ENCODE results near the gene HEMK1.

The HEMK1 gene

DNA sequence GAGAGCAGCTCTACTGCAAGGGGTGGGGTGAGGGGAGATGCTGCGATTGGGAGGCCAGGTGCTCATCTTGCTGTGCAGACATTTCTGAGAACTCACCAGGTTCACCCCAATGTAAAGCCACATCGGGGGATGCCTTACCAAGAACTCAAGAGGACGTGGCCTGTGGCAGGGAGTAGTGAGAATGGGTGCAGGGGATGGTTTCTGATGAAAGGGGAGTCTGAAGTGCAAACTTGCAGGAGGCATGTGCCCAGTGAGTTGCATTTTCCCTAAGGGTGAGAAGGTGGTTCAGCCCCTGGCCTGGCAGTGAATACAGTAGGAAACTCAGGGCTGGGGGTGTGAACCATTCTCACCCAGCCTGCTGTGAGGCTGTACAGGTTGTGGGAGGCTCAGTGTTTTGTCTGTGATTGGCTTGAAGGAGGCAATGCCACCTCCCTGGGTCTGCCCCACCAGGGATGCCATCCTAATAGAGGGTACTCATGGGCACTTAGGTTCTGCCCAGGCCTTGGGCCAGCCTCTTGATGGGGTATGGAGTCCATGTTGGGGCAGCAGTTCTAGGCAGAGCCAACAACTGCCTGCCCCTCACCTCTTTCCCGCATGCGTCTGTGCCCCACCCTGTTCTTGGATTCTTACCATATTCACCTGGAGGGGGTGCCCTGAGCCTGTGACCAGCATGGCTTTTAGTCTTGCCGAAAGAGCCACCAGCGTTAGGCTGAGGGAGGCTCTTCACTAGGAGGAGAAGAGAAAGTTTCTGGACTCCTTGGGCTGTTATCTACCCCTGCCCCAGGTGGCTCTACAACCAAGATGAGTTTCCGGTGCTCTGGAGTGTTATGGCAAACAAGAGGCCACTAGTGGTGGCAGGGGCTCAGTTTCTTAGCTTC, 4.5 kb downstream of the HEMK1 start:
- no peak for DNase-seq (ENCODE audit: low spot score)

DNA sequence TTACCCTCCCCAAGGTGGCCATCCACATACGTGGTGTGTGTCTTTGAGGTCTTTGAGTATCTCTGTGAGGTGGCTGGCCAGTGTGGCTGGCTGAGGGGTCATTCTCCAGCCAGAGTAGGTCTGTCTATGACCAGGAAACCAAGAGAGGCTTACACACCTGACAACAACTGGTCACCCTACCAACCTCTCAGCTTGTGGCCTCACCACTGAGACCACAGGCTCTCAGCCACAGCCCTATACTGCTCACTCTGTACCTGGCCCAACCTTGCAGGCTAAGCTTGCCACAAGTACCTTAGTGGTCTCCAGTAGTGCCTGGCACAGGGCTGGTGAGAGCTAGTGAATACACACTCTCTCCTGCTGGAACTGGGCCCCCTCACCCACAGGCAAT, 5.1 kb downstream of the HEMK1 start:
- no peak for DNase-seq (ENCODE audit: low spot score)

DNA sequence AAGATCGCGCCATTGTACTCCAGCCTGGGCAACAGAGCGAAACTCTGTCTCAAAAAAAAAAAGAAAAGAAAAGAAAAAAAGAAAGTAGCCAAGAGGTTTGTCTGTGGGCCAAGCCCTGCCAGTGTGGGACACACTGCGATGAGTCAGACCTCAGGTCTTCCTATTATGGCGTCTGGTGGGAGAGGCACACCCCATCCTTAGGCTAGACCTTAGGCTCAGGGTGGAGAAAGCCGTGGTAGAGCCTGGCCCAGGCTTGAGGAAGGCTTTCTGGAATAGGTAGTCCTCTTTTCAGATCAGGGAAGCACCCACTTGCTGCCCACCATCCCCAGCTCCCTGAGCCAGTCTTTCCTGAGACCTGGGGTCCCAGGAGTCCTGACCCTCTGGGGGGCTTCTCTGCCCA, 6.0 kb downstream of the HEMK1 start:
- no peak for DNase-seq (ENCODE audit: low spot score)

DNA sequence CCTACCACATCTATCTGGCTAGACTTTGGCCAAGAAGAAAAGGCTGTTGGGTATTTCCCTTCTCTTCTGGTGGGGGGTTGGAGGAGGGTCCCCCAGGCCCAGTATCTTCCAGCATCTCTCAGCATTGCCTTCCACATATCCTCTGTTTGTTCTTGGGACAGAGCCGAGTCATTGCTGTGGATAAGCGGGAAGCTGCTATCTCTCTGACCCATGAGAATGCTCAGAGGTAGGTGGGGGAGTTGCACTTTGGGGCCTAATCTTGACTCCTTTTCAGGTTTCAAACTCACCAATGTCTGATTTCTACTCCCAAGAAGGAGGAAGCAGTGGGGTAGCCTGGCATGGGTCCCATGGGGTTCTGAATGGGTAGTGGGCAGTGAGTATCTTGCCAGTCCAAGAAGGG, 8.0 kb downstream of the HEMK1 start:
- no peak for DNase-seq (ENCODE audit: low spot score)

DNA sequence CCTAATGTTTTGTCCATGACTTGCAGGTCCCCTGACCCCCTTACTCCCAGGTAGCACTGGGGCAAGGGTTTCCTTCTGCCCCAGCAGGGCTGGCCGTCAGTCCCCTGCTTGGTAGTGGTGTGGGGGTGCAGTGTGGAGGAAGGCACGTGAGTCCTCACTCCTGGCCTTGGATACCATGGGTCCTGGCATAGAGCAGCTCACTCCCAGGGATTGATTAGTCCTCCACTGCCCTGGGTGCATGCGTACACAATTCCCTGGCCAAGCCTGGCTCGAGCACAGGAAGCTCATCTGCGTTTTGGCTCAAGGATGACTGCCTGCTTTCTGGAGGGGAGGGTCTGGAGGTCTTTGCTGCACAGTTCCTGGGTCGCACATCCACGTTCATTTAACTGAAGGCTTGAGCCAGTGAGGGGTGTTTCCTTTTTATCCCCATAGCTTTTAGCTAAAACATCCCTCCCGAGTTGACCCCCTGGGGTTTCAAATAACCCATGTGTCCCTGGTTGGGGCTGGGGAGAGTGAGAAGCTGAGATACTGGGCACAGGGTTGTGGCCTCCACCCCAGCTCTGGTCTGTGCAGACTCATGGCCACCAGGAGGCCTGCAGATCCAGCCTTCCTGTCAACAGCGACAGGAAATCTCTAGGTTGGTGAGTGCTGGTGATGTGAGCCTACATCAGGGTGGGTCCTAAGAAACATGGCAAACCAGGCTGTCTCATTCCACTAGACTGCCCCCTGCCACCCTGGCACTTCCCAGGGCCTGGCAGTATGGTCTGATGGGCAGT, 11.5 kb downstream of the HEMK1 start:
- no peak for DNase-seq (ENCODE audit: low spot score)

DNA sequence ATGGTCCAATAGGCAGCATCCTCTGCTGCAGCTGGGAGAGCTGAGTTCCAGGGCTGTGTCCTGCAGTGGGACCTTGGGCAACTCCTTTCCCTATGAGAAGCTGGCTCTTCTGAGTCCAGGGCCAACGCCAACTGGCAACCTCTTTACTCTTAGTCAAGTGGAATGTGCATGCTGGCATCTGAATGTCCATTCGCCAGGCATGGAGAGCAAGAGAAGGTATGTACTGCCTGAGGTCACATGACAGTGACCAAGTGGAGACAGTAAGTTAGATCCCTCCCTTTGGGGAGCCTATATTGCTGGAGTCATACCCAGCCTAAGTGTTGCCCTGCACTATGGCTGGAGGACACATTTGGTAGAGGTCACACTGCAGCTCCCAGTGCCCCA, 12.1 kb downstream of the HEMK1 start:
- DNase-seq (ENCODE audit: low spot score): no peak

DNA sequence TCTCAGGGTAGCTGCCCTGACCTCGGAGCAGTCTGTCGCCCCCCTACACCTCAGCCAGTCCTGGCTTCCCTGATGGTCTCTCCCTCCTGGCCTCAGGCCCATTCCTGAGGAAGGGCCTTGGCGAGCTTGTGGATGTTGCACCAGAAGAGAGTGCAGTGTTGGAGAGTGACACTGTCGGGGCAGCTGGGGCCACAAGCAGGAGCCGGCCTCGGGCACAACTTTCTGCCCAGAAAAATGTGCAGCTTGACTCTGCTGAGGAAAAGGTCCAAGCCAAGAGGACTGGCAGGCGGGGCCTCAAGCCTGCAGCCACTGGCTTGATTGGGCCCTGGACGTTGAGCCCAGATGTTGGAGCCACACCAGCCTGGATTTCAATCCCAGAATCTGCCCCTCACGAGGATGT, 12.8 kb downstream of the HEMK1 start:
- DNase-seq (ENCODE audit: low spot score): no peak

DNA sequence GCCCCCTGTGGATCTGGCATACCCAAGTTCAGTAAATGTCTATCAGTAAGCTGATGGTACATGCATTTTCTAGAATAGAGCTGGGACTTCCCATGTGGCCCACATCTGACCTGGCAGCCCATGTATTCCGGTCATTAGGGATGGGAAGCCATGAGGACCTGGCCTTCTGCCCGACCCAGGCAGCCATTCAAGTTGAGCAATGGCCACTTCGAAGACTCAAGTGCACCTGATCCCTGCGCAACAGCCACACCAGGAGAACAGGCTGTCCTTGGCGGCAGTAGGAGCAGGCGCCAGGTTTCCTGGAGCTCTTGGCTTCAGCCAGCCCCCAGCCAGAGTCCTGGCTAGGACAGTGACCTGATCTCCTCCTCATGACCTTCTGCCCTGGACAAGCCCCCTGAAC, 14.6 kb downstream of the HEMK1 start:
- no peak for DNase-seq (ENCODE audit: low spot score)

DNA sequence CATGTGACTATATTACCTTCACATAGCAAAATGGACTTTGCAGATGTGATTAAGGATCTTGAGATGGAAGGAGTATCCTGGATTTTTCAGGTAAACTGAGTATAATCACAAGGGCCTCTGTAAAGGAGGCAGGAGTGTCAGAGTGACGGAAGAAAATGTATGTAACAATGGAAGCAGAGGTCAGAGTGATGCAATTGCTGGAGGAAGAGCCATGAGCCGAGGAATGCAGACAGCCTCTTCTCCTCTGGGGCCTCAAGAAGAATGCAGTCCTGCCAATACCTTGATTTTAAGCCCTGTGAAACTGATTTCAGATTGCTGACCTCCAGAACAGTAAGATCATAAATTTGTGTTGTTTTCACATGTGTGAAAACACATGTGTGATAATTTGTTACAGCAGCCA, 15.1 kb downstream of the HEMK1 start:
- DNase-seq (ENCODE audit: low spot score): no peak

DNA sequence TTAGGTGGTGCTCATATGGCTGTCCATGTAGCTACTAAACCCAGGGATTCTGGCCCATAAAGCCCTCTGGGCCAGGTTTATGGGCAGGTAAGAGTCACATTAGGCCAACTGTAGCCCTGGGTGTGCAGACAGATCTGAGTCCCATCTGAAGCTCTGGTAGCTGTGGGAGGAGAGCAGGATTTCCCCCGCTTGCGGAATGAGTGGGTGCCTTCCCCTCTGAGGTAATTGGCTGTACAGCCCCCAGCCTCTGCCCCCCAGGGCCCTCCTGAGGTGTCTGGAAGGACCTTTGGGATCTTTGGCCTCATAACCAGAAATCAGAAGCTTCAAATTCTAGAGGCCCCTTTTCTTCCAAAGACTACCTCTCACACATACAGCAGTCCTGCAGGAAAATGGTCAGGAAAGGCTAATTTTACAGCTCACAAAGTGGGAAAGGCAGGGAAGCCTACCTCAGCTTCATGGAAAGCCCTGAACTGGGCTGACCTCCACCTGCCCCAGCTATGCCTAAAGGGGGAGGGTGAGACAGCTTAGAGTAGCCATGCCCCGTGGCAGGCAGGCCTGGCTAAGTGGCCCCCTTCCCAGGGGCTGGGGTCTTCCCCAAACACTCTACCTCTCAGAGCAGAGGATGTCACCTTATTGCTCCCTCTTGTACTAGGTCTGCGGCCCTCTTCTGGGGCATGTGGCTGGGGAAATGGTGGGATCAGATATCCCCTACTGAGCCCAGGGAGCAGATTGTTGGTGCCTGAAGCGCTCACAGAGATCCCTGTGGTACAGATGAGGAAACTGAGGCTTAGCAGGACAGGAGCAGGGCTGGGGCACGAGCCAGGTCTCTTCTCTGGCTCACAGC, 16.8 kb downstream of the HEMK1 start:
- no peak for DNase-seq (ENCODE audit: low spot score)

DNA sequence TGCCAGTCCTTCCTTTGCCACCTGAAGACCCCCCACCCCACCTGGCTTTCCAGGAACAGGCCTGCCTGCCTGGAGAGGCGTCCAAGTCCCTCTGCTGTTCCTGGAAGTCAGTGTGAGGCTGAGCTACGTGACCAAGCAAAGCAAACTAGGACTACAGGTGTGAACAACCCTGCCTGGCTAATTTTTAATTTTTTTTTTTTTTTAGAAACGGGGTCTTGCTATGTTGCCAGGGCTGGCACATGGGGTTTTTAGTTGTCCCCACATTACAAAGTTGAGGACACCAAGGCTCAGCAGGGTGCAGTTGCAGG, 17.4 kb downstream of the HEMK1 start:
- DNase-seq (ENCODE audit: low spot score): no peak

DNA sequence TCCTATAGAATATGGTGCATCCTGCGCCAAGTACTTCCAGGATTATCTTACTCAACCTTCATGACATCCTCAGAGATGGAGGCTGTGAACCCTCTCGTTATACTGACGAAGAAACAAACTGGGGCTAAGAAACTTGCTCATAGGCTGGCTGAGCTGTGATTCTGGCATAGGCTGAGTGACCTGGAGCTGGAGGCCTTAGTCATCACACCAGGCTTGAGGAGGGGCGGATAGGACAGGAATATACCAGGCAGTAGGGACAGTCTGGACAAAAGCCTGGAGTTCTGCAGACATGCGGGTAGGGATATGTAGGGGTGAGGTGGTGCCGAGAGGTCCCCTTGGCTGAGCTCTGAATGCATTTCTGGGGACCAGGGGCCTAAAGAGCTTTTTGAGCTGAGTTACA, 18.1 kb downstream of the HEMK1 start:
- DNase-seq (ENCODE audit: low spot score): no peak

DNA sequence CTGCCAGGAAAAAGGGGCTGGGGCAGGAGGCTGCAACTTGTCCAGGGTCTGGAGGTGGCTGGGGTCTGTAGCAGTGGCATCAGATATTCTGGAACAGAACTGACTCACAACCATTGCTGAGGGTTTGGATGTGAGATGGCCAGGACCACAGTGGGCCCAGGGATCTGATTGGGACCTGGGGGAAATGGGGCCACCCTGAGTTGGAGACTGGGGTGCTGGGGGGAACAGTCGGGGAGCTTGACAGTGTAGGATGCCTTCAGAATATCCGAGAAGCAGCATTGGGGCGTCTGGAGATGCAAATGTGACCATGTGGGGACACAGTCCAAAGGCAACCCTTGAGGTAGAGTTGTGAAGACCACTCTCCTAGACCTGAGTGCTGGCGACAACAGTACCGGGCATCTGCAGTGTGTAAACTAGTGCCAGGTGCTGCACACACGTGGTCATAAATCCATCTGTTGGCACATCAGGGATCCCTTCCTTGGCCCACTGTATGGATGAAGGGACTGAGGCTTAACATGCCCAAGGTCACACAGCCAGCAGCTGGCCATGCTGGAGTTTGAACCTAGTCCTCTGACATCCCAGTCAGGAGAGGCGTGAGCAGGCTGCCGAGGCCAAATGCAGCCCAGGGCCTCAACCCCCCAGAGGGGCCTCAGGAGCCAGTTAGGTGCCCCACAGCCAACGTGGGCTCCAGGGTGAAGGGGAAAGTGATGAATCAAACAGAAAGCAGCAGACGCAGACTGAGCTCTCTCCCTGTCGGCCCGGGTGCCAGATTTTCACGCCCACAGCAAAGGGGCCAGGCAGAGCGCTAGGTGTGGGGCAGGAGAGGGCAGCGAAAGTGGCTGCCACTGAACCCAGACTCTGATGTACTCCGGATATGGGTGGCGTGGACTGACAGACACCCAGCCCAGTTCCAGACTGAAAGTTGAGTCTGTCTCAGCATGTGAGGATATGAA, 18.8 kb downstream of the HEMK1 start:
- DNase-seq (ENCODE audit: low spot score): no peak

DNA sequence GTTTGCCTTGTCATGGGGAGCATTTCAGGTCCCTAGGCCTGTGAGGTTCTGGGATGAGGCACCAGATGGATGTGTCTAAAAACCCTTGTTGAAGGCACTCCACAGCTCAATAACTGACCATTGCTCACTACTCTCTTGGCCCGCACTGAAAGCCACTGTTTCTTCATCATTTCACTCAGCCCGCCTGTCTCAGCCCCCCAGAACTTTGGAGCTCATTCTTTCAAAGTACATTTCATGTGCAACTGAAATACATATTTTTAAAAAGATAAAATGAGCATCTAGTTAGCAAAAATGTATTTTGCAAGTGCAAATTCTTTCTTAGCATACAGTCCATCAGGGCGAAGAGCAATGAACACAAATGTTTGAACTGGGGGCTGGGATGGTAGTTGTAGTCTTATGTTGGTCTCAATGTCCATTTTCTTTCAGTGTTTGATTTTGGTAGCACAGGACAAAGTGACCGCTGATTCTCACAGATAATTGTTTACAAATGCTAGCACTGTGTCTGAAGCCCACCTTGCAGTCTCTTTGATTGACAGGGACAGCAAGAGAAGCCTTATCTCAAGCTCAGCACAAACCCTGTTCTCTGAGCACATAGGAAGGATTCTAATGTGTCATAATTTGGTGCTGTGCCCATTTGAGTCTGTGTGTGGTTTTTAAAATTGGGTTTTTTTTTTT, 19.6 kb downstream of the HEMK1 start:
- DNase-seq (ENCODE audit: low spot score): no peak

DNA sequence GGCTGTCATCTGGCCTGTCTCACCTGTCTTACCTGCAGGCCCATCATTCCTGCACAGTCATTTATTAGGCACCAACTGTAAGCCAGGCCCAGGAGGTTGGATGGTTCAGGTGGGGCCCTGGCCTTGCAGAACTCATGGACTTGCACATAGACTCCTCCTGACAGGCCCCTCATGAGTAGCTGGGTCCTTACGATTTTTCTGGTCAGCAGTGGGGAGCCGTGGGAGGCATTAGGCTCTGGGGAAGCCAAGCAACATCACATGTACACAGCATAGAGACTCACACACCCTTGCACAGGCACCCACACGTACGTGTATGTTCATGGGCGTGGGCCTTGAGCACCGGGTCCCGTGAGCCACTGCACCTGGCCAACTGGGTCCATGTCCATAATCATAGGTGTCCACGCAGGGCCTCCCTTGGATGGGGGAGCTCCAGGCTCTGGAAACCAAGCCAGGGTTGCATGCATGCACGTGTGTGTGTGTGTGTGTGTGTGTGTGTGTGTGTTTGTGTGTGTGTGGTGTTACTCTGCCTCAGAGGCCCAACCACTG, 21.9 kb downstream of the HEMK1 start:
- DNase-seq (ENCODE audit: low spot score): no peak

DNA sequence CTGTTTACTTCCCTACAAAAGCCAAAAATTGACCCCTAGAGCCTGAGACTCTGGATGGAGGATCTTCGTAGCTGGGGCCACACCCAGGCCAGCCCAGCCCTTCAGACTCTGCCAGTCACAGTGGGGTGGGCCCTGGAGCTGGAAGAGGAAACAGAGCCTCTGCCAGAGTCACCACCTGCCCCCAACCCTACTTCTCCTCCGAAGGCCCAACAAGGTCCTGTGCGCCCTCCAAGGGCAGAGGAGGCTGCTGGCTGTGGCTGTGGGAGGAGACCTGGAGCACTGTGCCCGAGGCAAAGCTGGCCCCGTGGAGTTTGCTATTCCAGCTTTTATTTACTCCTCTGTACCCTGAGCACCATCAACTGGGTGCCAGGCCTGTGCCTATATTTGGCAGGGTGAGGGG, 23.2 kb downstream of the HEMK1 start:
- no peak for DNase-seq (ENCODE audit: low spot score)

DNA sequence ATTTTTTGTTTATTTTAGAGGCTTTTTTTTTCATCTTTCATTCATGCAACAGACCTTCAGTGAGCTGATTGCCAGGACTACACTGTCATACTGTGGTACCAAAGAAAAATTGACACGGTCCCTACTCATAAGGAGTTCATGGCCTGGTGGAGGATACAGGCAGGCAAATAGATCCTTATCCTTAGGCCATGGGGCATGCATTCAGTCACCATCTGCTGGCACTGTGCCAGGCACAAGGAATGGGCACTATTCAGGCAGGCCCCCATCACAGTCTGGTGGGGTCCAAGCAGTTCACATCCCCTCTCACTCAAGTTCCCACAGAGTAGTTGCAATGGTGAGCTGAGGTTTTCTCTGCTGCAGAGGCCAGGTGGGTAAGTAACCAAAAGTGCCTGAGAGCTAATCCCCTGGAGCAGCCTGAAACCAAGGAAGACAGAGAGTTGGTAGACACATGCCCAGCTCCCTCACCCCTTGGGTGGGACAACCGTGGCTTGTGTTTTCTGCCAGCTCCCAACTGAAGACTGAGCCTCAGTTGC, 25.0 kb downstream of the HEMK1 start:
- no peak for DNase-seq (ENCODE audit: low spot score)

DNA sequence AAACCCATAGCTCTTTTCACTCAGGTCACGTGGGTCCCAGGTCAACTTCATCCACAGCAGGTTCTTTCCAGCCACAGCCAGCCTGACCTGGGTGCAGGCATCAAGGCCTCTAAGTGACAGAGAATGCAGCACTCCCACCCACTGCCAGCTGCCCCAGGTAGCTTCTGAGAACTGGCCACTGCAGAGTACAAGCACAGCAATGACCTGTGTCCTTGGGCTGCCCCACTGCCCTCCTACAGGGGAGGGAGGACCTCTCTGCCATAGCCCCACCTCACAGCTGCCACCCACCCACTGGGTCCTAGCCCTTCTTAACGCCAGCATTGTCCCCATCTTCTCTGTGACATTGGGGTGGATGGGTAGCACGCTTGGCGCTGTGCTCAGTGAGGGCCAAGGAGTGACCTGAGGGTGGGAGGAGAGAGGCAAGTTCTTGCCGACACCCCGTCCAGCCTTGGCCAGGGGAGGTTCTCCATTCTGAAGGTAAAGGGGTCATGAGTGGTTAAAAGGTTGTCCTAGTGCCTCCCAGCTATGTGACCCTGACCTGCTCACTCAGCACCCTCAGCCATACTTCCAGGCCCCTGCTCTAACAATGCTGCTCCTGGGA, 29.9 kb downstream of the HEMK1 start:
- DNase-seq (ENCODE audit: low spot score): no peak

DNA sequence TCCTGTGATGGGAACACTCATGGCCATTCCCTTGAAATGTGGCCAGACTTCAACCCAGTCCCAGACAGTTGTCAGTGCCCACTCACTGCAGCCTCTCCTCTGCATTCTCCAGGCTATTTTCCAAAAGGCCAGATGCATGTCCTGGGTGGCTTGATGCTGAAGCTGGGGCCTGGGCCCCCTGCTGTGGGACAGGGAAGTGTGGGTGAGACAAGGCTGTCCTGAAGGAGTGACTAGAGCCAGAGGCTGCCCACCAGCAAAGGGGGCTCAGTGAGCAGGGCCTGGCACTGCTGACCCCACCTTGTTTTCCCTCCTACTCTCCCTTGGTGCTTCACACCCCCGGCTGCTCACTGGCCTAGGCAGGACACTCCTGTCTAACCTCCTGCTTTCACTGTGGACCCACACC, 30.4 kb downstream of the HEMK1 start:
- no peak for DNase-seq (ENCODE audit: low spot score)

Measured in SK-N-DZ (cell line).